Tibial nerve (tissue), 4 donors: ENCODE results near the gene NKIRAS2.

Experiments
- EP300 ChIP-seq, 2 donors: sonication (generic); formaldehyde crosslinking; IDR thresholded peaks; one replicate each; pipeline ENCODE4 v1.6.1; 2017; ENCODE audit warnings: antibody characterized with exemption in 2 of 2, mild to moderate bottlenecking in 1 of 2
- POLR2A ChIP-seq, 2 donors: fragments of 450-650 bp; IDR thresholded peaks; one replicate each; pipeline ENCODE4 v1.6.1; 2017; ENCODE audit warnings: antibody characterized with exemption in 2 of 2, mild to moderate bottlenecking in 2 of 2, moderate library complexity in 2 of 2
- TF ChIP-seq, protein P1 (sequence below), 5 experiments: fragments of 200-600 bp in 3 of 5; fragments of 450-650 bp in 2 of 5; sonication (generic) in 3 of 5; IDR thresholded peaks; one replicate each; pipeline ENCODE4 v1.5.1; 2016 to 2019; ENCODE audit warnings: antibody characterized with exemption in 5 of 5, mild to moderate bottlenecking in 3 of 5, moderate library complexity in 2 of 5

GRCh38 chr17:41987642-41988041 lies 32.2 kb upstream of the NKIRAS2 start:
- TF ChIP-seq EP300 (IDR thresholded peaks at IDR 0.05) = no peak
- TF ChIP-seq POLR2A (IDR thresholded peaks at IDR 0.05) = no peak
- TF ChIP-seq, protein P1, sequence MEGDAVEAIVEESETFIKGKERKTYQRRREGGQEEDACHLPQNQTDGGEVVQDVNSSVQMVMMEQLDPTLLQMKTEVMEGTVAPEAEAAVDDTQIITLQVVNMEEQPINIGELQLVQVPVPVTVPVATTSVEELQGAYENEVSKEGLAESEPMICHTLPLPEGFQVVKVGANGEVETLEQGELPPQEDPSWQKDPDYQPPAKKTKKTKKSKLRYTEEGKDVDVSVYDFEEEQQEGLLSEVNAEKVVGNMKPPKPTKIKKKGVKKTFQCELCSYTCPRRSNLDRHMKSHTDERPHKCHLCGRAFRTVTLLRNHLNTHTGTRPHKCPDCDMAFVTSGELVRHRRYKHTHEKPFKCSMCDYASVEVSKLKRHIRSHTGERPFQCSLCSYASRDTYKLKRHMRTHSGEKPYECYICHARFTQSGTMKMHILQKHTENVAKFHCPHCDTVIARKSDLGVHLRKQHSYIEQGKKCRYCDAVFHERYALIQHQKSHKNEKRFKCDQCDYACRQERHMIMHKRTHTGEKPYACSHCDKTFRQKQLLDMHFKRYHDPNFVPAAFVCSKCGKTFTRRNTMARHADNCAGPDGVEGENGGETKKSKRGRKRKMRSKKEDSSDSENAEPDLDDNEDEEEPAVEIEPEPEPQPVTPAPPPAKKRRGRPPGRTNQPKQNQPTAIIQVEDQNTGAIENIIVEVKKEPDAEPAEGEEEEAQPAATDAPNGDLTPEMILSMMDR (IDR thresholded peaks at IDR 0.05) = no peak
